GM12878 (cell line): ENCODE results near the gene HDAC3. TPM values are rescaled to one million over a fixed set of nuclear protein-coding genes. Genes with fewer than 3 reads are reported as not detected.

Source experiments
- ATF7 ChIP-seq: fragments of 450-650 bp; IDR thresholded peaks from 2 replicates; pipeline ENCODE4 v1.6.1; 2016; ENCODE audit warnings: low read depth, mild to moderate bottlenecking
- DPF2 ChIP-seq: fragments of 450-650 bp; IDR thresholded peaks from 2 replicates; pipeline ENCODE4 v1.6.1; 2017; ENCODE audit warnings: mild to moderate bottlenecking
- HCFC1 ChIP-seq: fragments of 150-350 bp; IDR thresholded peaks from 2 replicates; pipeline ENCODE4 v1.6.1; 2014; ENCODE audit warnings: low read length
- HDAC6 ChIP-seq: fragments of 200-600 bp; sonication (generic); IDR thresholded peaks from one replicate; pipeline ENCODE4 v1.8.0; 2017; ENCODE audit warnings: antibody characterized with exemption; ENCODE audit not compliant: unreplicated experiment
- IKZF2 ChIP-seq, 2 experiments: fragments of 450-650 bp; IDR thresholded peaks; 2 replicates each; pipeline ENCODE4 v1.6.1; 2017; ENCODE audit warnings: mild to moderate bottlenecking in 2 of 2, moderate library complexity in 2 of 2
- MXI1 ChIP-seq: fragments of 150-350 bp; IDR thresholded peaks from 2 replicates; pipeline ENCODE4 v1.6.1; 2011; ENCODE audit warnings: low read depth, mild to moderate bottlenecking, inconsistent platforms, low read length, improper control_type of control experiment
- RBBP5 ChIP-seq: fragments of 200-600 bp; sonication (generic); conservative IDR thresholded peaks from 2 replicates; pipeline ENCODE4 v1.6.1; 2016
- SIX5 ChIP-seq: IDR thresholded peaks from 2 replicates; pipeline ENCODE4 v1.6.1; 2011; ENCODE audit warnings: mild to moderate bottlenecking, low read depth, low read length, moderate library complexity; ENCODE audit not compliant: severe bottlenecking
- SMAD1 ChIP-seq: fragments of 450-650 bp; IDR thresholded peaks from 2 replicates; pipeline ENCODE4 v1.6.1; 2018; ENCODE audit warnings: mild to moderate bottlenecking, low read depth; ENCODE audit not compliant: partially characterized antibody
- SREBF2 ChIP-seq: IDR thresholded peaks from 2 replicates; pipeline ENCODE4 v1.6.1; 2012; ENCODE audit warnings: mild to moderate bottlenecking, low read length
- ZZZ3 ChIP-seq: IDR thresholded peaks from 2 replicates; pipeline ENCODE4 v1.6.1; 2011; ENCODE audit warnings: low read depth; ENCODE audit not compliant: control insufficient read depth, insufficient read length
- polyA plus RNA-seq, 11 experiments: library from polyadenylated mRNA; depleted of rRNA in 4 of 11; unstranded in 6 of 11; stranded (reverse) in 5 of 11; fragments of >200 nt; fragmentation: Nextera tagmentation in 4 of 11; fragmentation: Illumina TruSeq in 1 of 11; extraction: Ambion mirVana in 4 of 11; extraction: Trizol in 1 of 11; gene quantifications; 1 replicate in 1 of 11; 2 replicates in 10 of 11; pipeline versions ENCODE4 v1.2.1 to v1.2.3, GENCODE V29; 2011 to 2016; ENCODE audit warnings: inconsistent platforms in 2 of 11, missing spikeins in 2 of 11, low read depth in 1 of 11
- total RNA-seq, 4 experiments: library from RNA; depleted of rRNA in 3 of 4; stranded (reverse); fragments of >200 nt in 3 of 4; fragmentation: Illumina TruSeq in 1 of 4; extraction: Trizol in 1 of 4; gene quantifications; 2 replicates each; pipeline versions ENCODE4 v1.2.1 to v1.2.3, GENCODE V29; 2013 to 2021
- TF ChIP-seq, protein P1 (sequence below): fragments of 450-650 bp; IDR thresholded peaks from 2 replicates; pipeline ENCODE4 v1.6.1; 2017; ENCODE audit warnings: mild to moderate bottlenecking, moderate library complexity
- TF ChIP-seq, protein P2 (sequence below): IDR thresholded peaks from 2 replicates; pipeline ENCODE4 v1.6.1; 2011; ENCODE audit warnings: borderline replicate concordance, low read depth, mild to moderate bottlenecking, moderate library complexity, mixed read lengths, low read length; ENCODE audit not compliant: insufficient read depth; ENCODE audit errors: extremely low read length
- TF ChIP-seq, protein P3 (sequence below): IDR thresholded peaks from 2 replicates; pipeline ENCODE4 v1.6.1; 2011; ENCODE audit warnings: mild to moderate bottlenecking, low read depth, low read length, moderate library complexity; ENCODE audit not compliant: insufficient replicate concordance
- TF ChIP-seq, protein P4 (sequence below), 3 experiments: IDR thresholded peaks in 2 of 3; conservative IDR thresholded peaks in 1 of 3; 2 replicates each; pipeline ENCODE4 v1.5.1; 2011; ENCODE audit warnings: low read depth in 3 of 3, low read length in 3 of 3, mild to moderate bottlenecking in 3 of 3, control low read depth in 2 of 3, moderate library complexity in 2 of 3, inconsistent platforms in 1 of 3, mixed read lengths in 1 of 3; ENCODE audit not compliant: control insufficient read depth in 2 of 3, insufficient read depth in 1 of 3; ENCODE audit errors: extremely low read depth in 1 of 3
- TF ChIP-seq, protein P5 (sequence below): fragments of 450-650 bp; IDR thresholded peaks from 2 replicates; pipeline ENCODE4 v1.6.1; 2017; ENCODE audit warnings: borderline replicate concordance
- TF ChIP-seq, protein P6 (sequence below): IDR thresholded peaks from 2 replicates; pipeline ENCODE4 v1.6.1; 2011; ENCODE audit warnings: borderline replicate concordance, low read depth, mild to moderate bottlenecking, moderate library complexity, low read length; ENCODE audit not compliant: insufficient read depth, poor library complexity, severe bottlenecking

The HDAC3 gene
- total and polyA plus RNA-seq, 10 of the 15 experiments (the other 5 are each of a cell fraction or from before 2014, with no cell fraction given): 62.2 to 140 (median 112) TPM

DNA sequence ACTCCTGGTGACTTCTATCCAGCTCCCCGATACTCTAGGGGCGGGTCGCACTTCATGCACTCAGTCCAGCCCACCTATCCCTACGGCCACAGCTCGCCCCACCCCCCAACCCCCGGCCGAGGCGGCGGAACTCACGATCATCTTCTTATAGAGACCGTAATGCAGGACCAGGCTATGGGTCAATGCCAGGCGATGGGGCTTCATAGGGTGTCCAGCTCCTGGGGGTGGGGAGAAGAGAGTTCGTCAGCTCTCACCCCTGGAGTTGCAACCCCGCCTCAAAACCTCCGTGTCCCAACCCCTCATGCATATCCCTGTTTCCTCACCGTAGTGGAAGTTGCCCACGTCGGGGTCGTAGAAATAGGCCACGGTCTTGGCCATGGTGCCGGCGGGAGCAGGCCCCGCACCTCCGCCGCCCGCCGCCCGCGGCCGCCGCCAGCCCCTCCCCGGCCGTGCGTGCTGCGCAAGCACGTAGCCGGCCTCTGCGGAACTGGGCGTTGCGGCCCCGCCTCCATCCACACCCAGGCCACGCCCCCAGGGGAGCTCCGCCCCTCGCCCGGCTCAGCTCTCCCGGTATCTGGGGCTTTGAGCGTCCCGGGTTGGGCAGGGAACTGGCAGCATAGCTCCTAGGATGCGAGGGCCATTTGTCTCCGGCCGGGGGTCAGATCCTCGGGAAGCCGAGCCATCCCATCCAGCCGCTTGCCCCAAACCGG is at the start of gene HDAC3, which contains the start of gene RELL2 (continued):
- TF ChIP-seq, protein P1, sequence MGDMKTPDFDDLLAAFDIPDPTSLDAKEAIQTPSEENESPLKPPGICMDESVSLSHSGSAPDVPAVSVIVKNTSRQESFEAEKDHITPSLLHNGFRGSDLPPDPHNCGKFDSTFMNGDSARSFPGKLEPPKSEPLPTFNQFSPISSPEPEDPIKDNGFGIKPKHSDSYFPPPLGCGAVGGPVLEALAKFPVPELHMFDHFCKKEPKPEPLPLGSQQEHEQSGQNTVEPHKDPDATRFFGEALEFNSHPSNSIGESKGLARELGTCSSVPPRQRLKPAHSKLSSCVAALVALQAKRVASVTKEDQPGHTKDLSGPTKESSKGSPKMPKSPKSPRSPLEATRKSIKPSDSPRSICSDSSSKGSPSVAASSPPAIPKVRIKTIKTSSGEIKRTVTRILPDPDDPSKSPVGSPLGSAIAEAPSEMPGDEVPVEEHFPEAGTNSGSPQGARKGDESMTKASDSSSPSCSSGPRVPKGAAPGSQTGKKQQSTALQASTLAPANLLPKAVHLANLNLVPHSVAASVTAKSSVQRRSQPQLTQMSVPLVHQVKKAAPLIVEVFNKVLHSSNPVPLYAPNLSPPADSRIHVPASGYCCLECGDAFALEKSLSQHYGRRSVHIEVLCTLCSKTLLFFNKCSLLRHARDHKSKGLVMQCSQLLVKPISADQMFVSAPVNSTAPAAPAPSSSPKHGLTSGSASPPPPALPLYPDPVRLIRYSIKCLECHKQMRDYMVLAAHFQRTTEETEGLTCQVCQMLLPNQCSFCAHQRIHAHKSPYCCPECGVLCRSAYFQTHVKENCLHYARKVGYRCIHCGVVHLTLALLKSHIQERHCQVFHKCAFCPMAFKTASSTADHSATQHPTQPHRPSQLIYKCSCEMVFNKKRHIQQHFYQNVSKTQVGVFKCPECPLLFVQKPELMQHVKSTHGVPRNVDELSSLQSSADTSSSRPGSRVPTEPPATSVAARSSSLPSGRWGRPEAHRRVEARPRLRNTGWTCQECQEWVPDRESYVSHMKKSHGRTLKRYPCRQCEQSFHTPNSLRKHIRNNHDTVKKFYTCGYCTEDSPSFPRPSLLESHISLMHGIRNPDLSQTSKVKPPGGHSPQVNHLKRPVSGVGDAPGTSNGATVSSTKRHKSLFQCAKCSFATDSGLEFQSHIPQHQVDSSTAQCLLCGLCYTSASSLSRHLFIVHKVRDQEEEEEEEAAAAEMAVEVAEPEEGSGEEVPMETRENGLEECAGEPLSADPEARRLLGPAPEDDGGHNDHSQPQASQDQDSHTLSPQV: 0 out of 2 replicates have a peak, but pooled peaks have one; percentile 12
- TF ChIP-seq MXI1 (no peak), SIX5 (no peak), ZZZ3 (no peak), HDAC6 (no peak), ATF7 (no peak), SREBF2 (no peak), RBBP5 (no peak), SMAD1 (no peak), DPF2 (peak; percentile 75), IKZF2 (IDR thresholded peaks at IDR 0.05) (no peak), HCFC1 (no peak)
- TF ChIP-seq, protein P2, sequence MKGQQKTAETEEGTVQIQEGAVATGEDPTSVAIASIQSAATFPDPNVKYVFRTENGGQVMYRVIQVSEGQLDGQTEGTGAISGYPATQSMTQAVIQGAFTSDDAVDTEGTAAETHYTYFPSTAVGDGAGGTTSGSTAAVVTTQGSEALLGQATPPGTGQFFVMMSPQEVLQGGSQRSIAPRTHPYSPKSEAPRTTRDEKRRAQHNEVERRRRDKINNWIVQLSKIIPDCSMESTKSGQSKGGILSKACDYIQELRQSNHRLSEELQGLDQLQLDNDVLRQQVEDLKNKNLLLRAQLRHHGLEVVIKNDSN: no peak
- TF ChIP-seq, protein P3, sequence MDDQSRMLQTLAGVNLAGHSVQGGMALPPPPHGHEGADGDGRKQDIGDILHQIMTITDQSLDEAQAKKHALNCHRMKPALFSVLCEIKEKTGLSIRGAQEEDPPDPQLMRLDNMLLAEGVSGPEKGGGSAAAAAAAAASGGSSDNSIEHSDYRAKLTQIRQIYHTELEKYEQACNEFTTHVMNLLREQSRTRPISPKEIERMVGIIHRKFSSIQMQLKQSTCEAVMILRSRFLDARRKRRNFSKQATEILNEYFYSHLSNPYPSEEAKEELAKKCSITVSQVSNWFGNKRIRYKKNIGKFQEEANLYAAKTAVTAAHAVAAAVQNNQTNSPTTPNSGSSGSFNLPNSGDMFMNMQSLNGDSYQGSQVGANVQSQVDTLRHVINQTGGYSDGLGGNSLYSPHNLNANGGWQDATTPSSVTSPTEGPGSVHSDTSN: no peak
- TF ChIP-seq, protein P4, sequence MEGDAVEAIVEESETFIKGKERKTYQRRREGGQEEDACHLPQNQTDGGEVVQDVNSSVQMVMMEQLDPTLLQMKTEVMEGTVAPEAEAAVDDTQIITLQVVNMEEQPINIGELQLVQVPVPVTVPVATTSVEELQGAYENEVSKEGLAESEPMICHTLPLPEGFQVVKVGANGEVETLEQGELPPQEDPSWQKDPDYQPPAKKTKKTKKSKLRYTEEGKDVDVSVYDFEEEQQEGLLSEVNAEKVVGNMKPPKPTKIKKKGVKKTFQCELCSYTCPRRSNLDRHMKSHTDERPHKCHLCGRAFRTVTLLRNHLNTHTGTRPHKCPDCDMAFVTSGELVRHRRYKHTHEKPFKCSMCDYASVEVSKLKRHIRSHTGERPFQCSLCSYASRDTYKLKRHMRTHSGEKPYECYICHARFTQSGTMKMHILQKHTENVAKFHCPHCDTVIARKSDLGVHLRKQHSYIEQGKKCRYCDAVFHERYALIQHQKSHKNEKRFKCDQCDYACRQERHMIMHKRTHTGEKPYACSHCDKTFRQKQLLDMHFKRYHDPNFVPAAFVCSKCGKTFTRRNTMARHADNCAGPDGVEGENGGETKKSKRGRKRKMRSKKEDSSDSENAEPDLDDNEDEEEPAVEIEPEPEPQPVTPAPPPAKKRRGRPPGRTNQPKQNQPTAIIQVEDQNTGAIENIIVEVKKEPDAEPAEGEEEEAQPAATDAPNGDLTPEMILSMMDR (IDR thresholded peaks at IDR 0.05 in 2 of 3, conservative IDR thresholded peaks at IDR 0.05 in 1 of 3; ENCODE audit: control insufficient read depth in 2 of 3, extremely low read depth in 1 of 3, insufficient read depth in 1 of 3, low read depth in 3 of 3, low read length in 3 of 3): no peak
- TF ChIP-seq, protein P5, sequence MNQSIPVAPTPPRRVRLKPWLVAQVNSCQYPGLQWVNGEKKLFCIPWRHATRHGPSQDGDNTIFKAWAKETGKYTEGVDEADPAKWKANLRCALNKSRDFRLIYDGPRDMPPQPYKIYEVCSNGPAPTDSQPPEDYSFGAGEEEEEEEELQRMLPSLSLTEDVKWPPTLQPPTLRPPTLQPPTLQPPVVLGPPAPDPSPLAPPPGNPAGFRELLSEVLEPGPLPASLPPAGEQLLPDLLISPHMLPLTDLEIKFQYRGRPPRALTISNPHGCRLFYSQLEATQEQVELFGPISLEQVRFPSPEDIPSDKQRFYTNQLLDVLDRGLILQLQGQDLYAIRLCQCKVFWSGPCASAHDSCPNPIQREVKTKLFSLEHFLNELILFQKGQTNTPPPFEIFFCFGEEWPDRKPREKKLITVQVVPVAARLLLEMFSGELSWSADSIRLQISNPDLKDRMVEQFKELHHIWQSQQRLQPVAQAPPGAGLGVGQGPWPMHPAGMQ: no peak
- TF ChIP-seq, protein P6, sequence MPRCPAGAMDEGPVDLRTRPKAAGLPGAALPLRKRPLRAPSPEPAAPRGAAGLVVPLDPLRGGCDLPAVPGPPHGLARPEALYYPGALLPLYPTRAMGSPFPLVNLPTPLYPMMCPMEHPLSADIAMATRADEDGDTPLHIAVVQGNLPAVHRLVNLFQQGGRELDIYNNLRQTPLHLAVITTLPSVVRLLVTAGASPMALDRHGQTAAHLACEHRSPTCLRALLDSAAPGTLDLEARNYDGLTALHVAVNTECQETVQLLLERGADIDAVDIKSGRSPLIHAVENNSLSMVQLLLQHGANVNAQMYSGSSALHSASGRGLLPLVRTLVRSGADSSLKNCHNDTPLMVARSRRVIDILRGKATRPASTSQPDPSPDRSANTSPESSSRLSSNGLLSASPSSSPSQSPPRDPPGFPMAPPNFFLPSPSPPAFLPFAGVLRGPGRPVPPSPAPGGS: no peak
